KBM-7 (cell line): ENCODE measurements around the gene UNC79.

Experiments used
- DNase-seq: peaks from one replicate; pipeline ENCODE4 v3.0.0-alpha.2; 2015
- in situ Hi-C: fragments of 300-500 bp; cut with MboI; formaldehyde crosslinking; loops from 2 replicates; pipeline ENCODE4 v1.14.3; 2020; ENCODE audit warnings: low sequenced_read_pairs, low pct_unique_long_range_greater_than_20kb, mixed read lengths

UNC79 gene

DNA sequence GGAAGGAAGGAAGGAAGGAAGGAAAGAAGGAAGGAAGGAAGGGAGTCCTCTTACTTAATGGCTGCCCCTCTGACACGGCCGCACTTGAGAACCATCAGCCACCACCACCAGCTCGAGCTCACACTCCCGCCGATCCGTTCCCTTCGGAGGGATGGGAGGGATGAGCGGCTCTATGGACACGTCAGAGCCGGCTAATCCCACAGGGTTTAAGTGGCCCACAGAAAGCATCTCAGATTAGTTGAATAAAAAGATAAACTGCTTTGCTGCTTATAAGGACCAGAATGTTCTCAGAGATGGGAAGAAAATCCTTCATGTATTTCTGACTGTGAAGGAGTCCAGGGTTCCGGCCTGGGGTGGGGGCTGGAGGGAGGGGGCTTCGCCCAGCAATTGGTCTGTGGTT lies 326.5 kb downstream of the UNC79 start:
- no peak for DNase-seq
- in situ Hi-C loops: no loop called here
